OCI-LY1 (cell line): Measurements from ENCODE around the gene GFRA4.

Experiments used
- EZH2 ChIP-seq: fragments of 200-600 bp; sonication (generic), shearing (Covaris generic); IDR thresholded peaks from 2 replicates; pipeline ENCODE4 v1.8.0; 2017; ENCODE audit warnings: borderline replicate concordance, mixed run types, mild to moderate bottlenecking, antibody characterized with exemption, low read length, moderate library complexity, mixed read lengths
- TF ChIP-seq, protein P1 (sequence below): fragments of 200-600 bp; sonication (generic), shearing (Covaris generic); IDR thresholded peaks from 2 replicates; pipeline ENCODE4 v1.5.1; 2017; ENCODE audit warnings: mild to moderate bottlenecking, antibody characterized with exemption, low read length, moderate library complexity, mixed read lengths

GRCh38 chr20:3692706-3693294 lies 29.6 kb upstream of the GFRA4 start:
- TF ChIP-seq, protein P1, sequence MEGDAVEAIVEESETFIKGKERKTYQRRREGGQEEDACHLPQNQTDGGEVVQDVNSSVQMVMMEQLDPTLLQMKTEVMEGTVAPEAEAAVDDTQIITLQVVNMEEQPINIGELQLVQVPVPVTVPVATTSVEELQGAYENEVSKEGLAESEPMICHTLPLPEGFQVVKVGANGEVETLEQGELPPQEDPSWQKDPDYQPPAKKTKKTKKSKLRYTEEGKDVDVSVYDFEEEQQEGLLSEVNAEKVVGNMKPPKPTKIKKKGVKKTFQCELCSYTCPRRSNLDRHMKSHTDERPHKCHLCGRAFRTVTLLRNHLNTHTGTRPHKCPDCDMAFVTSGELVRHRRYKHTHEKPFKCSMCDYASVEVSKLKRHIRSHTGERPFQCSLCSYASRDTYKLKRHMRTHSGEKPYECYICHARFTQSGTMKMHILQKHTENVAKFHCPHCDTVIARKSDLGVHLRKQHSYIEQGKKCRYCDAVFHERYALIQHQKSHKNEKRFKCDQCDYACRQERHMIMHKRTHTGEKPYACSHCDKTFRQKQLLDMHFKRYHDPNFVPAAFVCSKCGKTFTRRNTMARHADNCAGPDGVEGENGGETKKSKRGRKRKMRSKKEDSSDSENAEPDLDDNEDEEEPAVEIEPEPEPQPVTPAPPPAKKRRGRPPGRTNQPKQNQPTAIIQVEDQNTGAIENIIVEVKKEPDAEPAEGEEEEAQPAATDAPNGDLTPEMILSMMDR, result no peak
- no peak for TF ChIP-seq EZH2
